ENCODE results near the gene OR7A10. TPM values are rescaled to one million over a fixed set of nuclear protein-coding genes. Genes with fewer than 3 reads are reported as not detected.
"Not testable (repeated sequence)": the region's sequence is repeated elsewhere in the genome, so short reads cannot be mapped to it uniquely, and the experiment has no call there.

OR7A10 gene
- total RNA-seq, 2 donors from 2014 or later, result not detected

DNA sequence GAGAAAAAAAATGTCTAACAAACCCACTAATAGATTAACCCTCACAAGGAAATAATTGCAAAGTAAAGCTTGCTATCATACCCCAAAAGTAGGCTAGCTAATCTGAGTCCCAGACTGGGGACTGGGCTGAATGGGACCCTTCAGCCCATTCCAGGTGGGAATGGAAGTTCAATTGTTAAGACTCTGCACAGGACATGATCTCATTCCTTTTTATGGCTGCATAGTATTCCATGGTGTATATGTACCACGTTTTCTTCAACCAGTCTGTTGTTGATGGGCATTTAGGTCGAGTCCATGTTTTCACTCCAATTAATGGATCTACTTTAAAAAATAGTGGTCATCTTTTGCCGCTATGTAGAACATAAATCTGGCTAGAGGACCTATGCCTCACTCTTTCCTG is 31.7 kb downstream of the OR7A10 start:
- Mint-ChIP-seq H3K4me1 (no peaks in the 10 kb centered on the region), H3K27ac (no peak overlapping the region), H3K27me3 (peaks cover 14% of the 10 kb centered on the region), H3K9me3 (no peaks in the 10 kb centered on the region), H3K4me3 (no peak overlapping the region), H3K36me3 (ENCODE audit: low read depth) (no peaks in the 10 kb centered on the region)
- no peak for ATAC-seq (replicated peaks)

DNA sequence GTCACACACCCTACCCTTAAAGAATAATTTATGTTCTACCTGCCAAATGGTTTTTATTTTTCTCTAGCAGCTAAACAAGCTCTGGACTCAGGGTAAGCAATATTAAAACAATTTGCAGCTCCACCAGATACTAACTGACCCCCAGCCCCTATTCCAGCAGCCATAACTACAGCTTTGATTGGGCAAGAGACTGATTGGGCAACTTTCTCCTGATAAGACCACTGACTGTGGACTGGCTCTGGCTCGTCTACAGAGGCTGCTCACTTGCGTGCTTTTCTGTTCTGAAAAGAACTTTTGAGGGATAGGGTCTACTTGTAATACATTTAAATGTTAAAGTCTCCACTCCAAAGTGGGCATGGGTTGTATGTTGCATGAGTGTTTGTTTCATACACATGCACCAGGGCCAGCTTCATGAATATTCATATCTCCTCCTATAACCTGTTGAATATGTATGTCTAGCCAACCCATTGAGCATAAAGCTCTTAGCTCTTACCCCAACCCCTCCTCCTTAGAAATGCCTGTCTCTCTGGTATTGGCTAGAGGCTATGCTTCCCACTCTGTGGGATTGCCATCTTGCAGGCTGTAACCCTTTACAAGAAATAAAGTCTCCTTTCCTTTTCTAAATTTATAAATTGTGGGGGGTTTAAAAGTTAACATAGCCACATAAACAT is 33.6 kb downstream of the OR7A10 start:
- Mint-ChIP-seq H3K27ac (no peak overlapping the region), H3K4me3 (no peak overlapping the region), H3K9me3 (no peaks in the 10 kb centered on the region), H3K27me3 (peaks cover 3% of the 10 kb centered on the region), H3K36me3 (ENCODE audit: low read depth) (no peaks in the 10 kb centered on the region), H3K4me1 (no peaks in the 10 kb centered on the region)
- ATAC-seq (replicated peaks), result no peak

DNA sequence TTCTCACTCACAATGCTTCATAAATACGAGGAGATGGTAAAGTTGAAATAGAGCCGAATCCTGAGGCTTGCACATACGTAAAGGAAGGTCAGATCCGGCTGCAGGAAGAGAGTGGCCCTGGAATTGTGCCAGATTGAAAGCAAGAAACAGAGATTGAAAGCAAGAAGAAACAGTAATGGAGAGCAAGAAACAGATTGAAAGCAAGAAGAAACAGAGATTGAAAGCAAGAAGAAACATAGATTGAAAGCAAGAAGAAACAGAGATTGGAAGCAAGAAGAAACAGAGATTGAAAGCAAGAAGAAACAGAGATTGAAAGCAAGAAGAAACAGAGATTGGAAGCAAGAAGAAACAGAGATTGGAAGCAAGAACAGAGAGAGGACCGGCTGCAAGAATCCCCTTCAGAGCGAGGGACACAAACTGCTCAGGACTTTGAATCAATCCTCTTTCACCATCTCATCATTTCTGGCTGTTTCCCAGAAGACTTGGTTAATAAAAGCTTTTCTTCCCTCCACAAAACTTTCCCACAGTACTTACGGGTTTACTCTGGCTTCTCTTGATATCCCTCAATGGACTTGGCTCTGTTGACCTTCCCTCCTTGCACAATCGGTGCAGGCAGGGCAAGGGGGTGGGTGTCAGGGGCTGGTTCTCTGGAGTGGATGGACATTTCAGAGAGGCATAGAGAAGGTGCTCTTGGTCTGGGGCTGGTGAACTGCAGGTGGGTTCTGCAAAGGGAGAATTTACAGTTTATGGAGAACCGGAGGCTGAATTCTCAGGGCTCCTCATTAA is 39.3 kb downstream of the OR7A10 start:
- H3K27me3 Mint-ChIP-seq, result peaks cover 15% of the 10 kb centered on the region
- H3K4me3 Mint-ChIP-seq, result no peak overlapping the region
- ATAC-seq (replicated peaks), result no peak
- H3K9me3 Mint-ChIP-seq, result no peaks in the 10 kb centered on the region
- H3K36me3 Mint-ChIP-seq (ENCODE audit: low read depth), result no peaks in the 10 kb centered on the region
- H3K4me1 Mint-ChIP-seq, result peaks cover 5% of the 10 kb centered on the region
- no peak overlapping the region for H3K27ac Mint-ChIP-seq

DNA sequence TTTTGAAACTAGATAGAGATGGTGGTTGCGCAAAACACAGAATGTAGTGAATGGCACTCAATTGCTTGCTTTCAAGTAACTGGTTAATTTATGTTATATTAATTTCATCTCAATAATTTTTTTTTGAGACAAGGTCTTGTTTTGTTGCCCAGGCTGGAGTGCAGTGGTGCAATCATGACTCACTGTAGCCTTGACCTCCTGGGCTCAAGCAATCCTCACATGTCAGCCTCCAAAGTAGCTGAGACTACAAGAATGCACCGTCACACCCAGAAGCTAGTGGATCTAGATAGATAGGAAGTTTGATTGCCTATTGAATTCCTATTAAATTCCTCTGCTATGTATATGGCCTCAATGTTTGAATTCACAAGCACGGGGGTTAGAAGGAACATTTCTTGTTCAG is 44.0 kb downstream of the OR7A10 start:
- ATAC-seq (replicated peaks), result no peak
- H3K36me3 Mint-ChIP-seq (ENCODE audit: low read depth), result no peaks in the 10 kb centered on the region

DNA sequence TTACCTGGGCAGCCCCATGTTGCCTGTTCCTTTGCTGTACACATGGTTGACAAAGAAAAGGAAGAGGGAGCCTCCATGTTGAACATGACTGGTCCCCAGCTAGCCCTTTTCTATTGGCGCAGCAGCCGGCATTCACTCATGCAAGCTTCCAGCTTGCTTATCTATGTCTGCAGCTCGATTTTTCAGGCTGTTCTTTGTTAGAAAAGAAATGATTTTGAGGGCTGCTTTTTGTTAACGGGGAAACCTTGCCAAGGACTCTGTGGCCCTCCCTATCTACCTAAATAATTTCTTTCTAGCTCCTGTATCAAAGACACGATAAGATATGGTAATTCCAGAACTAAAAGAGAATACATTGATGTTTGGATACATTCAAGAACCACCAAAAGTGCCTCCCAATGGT is 50.0 kb downstream of the OR7A10 start:
- ATAC-seq (replicated peaks), result no peak
- peaks cover 34% of the 10 kb centered on the region for H3K27me3 Mint-ChIP-seq
- no peak overlapping the region for H3K27ac Mint-ChIP-seq
- no peaks in the 10 kb centered on the region for H3K36me3 Mint-ChIP-seq (ENCODE audit: low read depth)
- H3K4me1 Mint-ChIP-seq, result no peaks in the 10 kb centered on the region
- no peaks in the 10 kb centered on the region for H3K9me3 Mint-ChIP-seq
- H3K4me3 Mint-ChIP-seq, result no peak overlapping the region

More for the DNA sequence above, 44.0 kb downstream of the OR7A10 start:
- Mint-ChIP-seq H3K27me3 (peaks cover 34% of the 10 kb centered on the region), H3K27ac (no peak overlapping the region), H3K4me3 (no peak overlapping the region), H3K9me3 (no peaks in the 10 kb centered on the region), H3K4me1 (peaks cover 5% of the 10 kb centered on the region)

DNA sequence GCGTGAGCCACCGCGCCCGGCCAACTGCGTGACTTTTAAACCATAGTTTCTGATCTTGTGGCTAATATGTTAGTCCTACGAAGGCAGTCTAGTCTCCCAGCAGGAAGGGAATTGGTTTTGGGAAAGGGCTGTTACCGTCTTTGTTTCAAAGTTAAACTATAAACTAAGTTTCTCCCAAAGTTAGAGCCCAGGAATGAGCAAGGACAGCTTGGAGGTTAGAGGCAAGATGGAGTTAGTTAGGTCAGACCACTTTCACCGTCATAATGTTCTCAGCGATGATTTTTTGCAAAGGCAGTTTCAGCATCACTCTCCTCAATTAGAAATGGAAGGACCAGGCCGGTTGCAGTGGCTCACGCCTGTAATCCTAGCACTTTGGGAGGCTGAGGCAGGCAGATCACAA is 52.7 kb downstream of the OR7A10 start:
- ATAC-seq (replicated peaks), result no peak
- Mint-ChIP-seq H3K36me3 (ENCODE audit: low read depth) (no peaks in the 10 kb centered on the region), H3K4me3 (no peak overlapping the region), H3K27me3 (peaks cover 24% of the 10 kb centered on the region), H3K27ac (no peak overlapping the region), H3K4me1 (no peaks in the 10 kb centered on the region), H3K9me3 (no peaks in the 10 kb centered on the region)

DNA sequence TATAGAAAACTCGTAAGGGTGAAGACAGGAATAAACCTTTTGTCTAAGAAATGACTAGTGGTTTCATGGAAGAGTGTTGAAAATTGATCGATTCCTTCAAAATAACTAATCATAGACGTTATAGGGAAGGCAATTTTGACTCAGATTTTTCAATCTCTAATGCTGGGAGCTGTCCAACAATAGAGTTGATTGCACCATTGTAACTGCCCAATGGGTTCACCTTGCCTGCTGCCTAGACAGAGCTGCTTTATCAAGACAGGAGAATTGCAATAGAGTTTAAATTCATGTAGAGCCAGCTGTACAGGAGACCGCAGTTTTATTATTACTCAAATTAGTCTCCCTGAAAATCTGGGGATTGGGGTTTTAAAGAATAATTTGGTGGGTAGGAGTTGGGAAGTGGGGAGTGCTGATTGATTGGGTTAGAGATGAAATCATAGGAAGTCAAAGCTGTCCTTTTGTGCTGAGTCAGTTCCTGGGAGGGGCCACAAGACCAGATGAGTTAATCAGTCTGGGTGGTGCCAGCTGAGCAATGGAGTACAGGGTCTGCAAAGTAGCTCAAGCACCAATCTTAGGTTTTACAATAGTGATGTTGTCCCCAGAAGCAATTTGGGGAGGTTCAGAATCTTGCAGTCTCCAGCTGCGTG is 53.5 kb downstream of the OR7A10 start:
- H3K27me3 Mint-ChIP-seq, result peaks cover 19% of the 10 kb centered on the region
- H3K9me3 Mint-ChIP-seq, result no peaks in the 10 kb centered on the region
- no peak overlapping the region for H3K4me3 Mint-ChIP-seq
- ATAC-seq (replicated peaks), result no peak
- H3K4me1 Mint-ChIP-seq, result no peaks in the 10 kb centered on the region
- no peaks in the 10 kb centered on the region for H3K36me3 Mint-ChIP-seq (ENCODE audit: low read depth)
- no peak overlapping the region for H3K27ac Mint-ChIP-seq

DNA sequence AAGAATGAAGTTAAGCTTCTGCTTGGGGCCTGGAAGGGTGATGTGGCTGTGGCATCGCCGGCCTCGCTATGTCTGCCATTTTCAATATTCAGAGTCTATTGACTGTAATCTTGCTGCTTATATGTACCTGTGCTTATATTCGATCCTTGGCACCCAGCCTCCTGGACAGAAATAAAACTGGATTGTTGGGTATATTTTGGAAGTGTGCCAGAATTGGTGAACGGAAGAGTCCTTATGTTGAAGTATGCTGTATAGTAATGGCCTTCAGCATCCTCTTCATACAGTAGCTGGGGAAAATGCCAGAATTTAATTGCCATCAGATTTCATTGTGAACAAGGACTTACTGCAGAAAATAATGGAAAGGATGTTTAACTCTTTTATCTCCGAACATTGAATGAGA is 56.5 kb downstream of the OR7A10 start:
- not testable (repeated sequence) for H3K9me3 Mint-ChIP-seq; H3K36me3 Mint-ChIP-seq (ENCODE audit: low read depth); ATAC-seq (replicated peaks); H3K27ac Mint-ChIP-seq; H3K4me3 Mint-ChIP-seq; H3K27me3 Mint-ChIP-seq; H3K4me1 Mint-ChIP-seq

Other genes starting within 250 kb of the OR7A10 start
- gene ADGRE3, start 174.1 kb downstream of the OR7A10 start, total RNA-seq, result not detected
- 10 to 100 TPM in 1 of 2 donors, 1 to 10 TPM in 1; 9.4 to 20.3 TPM for gene ZNF333, start 158.9 kb downstream of the OR7A10 start, total RNA-seq
- gene ADGRE2, start 70.4 kb downstream of the OR7A10 start, total RNA-seq, result 1 to 10 TPM; 1.1 to 3.3 TPM
- not detected for gene OR7A5, start 13.7 kb downstream of the OR7A10 start, total RNA-seq
- not detected for gene OR7C1, start 13.7 kb downstream of the OR7A10 start, total RNA-seq
- not detected for gene OR7A17, start 37.2 kb upstream of the OR7A10 start, total RNA-seq
- gene OR7C2, start 92.6 kb upstream of the OR7A10 start, total RNA-seq, result not detected
- gene SLC1A6, start 130.9 kb upstream of the OR7A10 start, total RNA-seq, result not detected
- gene CASP14, start 200.6 kb upstream of the OR7A10 start, total RNA-seq, result not detected
- not detected for gene OR1I1, start 233.3 kb upstream of the OR7A10 start, total RNA-seq

Data from activated T-helper 17 cell treated with anti-CD3 and anti-CD28 coated beads, Interleukin-2, amount 50 U/mL, for 72 hours (primary cell).